AG04449 (cell line): ENCODE data around the gene ACP2.
"Not testable (repeated sequence)": the region's sequence is repeated elsewhere in the genome, so short reads cannot be mapped to it uniquely, and the experiment has no call there.

Experiments used
- CTCF ChIA-PET: fragments of 350-600 bp; formaldehyde crosslinking; extraction: SDS; loops from one replicate; lab custom pipeline; 2021; ENCODE audit warnings: antibody characterized with exemption; lab: Yijun Ruan, JAX
- POLR2A ChIA-PET: fragments of 400-600, 350-600 bp; formaldehyde crosslinking; extraction: SDS; loops from one replicate; lab custom pipeline; 2020; ENCODE audit warnings: antibody characterized with exemption, inconsistent platforms; lab: Yijun Ruan, JAX
- DNase-seq: peaks from one replicate; pipeline ENCODE4 v3.0.0-alpha.2; 2010; ENCODE audit warnings: low read depth, low spot score
- H3K4me3 ChIP-seq: 2 replicates; pipeline ENCODE4 v1.5.1; 2011; ENCODE audit warnings: low read depth, mild to moderate bottlenecking, control low read depth, low read length
- TF ChIP-seq, protein P1 (sequence below): IDR thresholded peaks from one replicate; pipeline ENCODE4 v1.5.1; 2011; ENCODE audit warnings: mild to moderate bottlenecking, moderate library complexity, low read length, control low read depth, inconsistent platforms; ENCODE audit not compliant: insufficient read depth; ENCODE audit errors: missing control alignments

ACP2 gene

GRCh38 chr11:47204637-47204989 is 44.0 kb downstream of the ACP2 start:
- H3K4me3 ChIP-seq: no peak overlapping the region
- POLR2A ChIA-PET: interaction anchor here (1.1 kb wide), 2 partner anchors 10 to 15 kb away, joined by 4 to 8 read pairs; partner anchors contain the start of gene DDB2
- no peak for DNase-seq
- CTCF ChIA-PET: interaction anchor here (0.7 to 3.4 kb wide), 5 partner anchors 12 to 170 kb away, joined by 3 to 18 read pairs (median 6); no protein-coding TSS in a partner anchor
- TF ChIP-seq, protein P1, sequence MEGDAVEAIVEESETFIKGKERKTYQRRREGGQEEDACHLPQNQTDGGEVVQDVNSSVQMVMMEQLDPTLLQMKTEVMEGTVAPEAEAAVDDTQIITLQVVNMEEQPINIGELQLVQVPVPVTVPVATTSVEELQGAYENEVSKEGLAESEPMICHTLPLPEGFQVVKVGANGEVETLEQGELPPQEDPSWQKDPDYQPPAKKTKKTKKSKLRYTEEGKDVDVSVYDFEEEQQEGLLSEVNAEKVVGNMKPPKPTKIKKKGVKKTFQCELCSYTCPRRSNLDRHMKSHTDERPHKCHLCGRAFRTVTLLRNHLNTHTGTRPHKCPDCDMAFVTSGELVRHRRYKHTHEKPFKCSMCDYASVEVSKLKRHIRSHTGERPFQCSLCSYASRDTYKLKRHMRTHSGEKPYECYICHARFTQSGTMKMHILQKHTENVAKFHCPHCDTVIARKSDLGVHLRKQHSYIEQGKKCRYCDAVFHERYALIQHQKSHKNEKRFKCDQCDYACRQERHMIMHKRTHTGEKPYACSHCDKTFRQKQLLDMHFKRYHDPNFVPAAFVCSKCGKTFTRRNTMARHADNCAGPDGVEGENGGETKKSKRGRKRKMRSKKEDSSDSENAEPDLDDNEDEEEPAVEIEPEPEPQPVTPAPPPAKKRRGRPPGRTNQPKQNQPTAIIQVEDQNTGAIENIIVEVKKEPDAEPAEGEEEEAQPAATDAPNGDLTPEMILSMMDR: no peak

- ChIA-PET POLR2A (interaction anchor here (1.4 kb wide), 1 partner anchor 12 kb away, joined by 4 read pairs; the partner anchor contains the start of gene DDB2), CTCF (interaction anchor here (0.8 to 3.4 kb wide), 5 partner anchors 11 to 57 kb away, joined by 3 to 18 read pairs (median 4); no protein-coding TSS in a partner anchor)
- no peak for DNase-seq
- H3K4me3 ChIP-seq: no peak overlapping the region
- TF ChIP-seq, protein P1: no peak
These were observed 46.0 kb downstream of the ACP2 start for GRCh38 chr11:47202576-47202975.

DNA sequence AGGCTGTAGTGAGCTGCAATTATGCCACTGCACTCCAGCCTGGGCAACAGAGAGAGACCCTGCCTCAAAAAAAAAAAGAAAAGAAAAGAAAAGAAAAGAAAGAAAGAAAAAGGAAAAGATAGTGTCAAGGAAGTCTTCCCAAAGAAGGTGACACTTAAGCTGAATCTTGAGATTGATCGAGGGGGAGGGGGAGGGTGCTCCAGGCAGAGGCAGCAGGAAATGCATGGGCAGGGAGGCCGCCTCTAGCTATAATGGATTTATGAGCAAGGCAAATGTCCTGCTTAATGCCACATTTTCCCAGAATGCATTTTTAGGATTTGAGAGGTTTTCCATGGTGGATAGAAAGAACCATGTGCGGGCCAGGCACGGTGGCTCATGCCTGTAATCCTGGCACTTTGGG is 47.6 kb downstream of the ACP2 start:
- POLR2A ChIA-PET: no interaction called here
- CTCF ChIA-PET: interaction anchor here (1.5 to 1.7 kb wide), 2 partner anchors 12 to 57 kb away, joined by 3 to 6 read pairs; partner anchors contain the start of gene NR1H3
- no peak for DNase-seq
- TF ChIP-seq, protein P1: no peak
- H3K4me3 ChIP-seq: no peak overlapping the region

DNA sequence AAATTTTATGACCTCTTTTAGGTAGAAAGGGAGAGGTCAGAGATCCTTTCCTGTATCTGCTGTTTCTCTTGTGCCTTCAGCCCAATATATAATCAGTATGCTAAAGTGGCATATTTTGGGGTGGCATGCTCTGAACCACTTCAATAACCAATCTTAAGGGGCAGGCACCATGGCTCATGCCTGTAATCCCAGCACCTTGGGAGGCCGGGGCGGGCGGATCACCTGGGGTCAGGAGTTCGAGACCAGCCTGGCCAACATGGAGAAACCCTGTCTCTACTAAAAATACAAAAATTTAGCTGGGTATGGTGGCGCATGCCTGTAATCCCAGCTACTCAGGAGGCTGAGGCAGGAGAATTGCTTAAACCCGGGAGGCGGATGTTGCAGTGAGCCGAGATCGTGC is 50.5 kb downstream of the ACP2 start:
- DNase-seq, CTCF ChIA-PET, H3K4me3 ChIP-seq, POLR2A ChIA-PET: not testable (repeated sequence)

GRCh38 chr11:47192111-47192510 is 56.5 kb downstream of the ACP2 start:
- TF ChIP-seq, protein P1: no peak
- ChIA-PET POLR2A (no interaction called here), CTCF (interaction anchor here (0.9 to 1.4 kb wide), 4 partner anchors 11 to 43 kb away, joined by 3 to 5 read pairs (median 4); no protein-coding TSS in a partner anchor)
- DNase-seq: no peak
- no peak overlapping the region for H3K4me3 ChIP-seq

- CTCF ChIA-PET: interaction anchor here (1.4 kb wide), 1 partner anchor 12 kb away, joined by 4 read pairs; no protein-coding TSS in a partner anchor
- POLR2A ChIA-PET, H3K4me3 ChIP-seq, DNase-seq: not testable (repeated sequence)
These were observed 57.5 kb downstream of the ACP2 start for GRCh38 chr11:47191137-47191536.
